DMS53 treated with DMSO at 0.1 percent for 48 hours (cell line): ENCODE measurements around the gene MFNG.

Experiments used
- DNase-seq: peaks from one replicate; lab custom pipeline; 2025; ENCODE audit not compliant: unreplicated experiment; lab: John Stamatoyannopoulos, UW

The MFNG gene

GRCh38 chr22:37497062-37497599 is 10.9 kb upstream of the MFNG start:
- DNase-seq = no peak

DNA sequence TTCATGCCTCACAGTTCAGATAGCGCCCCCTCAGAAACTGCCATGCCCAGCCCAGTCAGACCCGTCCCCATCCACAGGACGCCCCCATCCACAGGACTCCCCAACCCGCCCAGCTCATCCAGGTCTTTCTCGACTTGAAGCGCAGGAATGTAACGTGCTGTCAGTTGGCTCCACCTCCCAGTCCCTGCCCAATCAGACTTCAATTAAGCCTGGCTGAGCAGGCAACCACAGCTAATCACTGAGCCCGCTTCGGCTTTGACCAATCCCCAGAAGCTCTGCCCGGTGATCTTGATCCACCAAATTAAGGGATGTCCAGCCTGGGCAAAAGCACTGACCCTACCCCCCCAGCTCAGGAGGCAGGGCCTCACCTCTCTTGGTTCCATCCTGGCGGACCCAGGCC is 10.5 kb upstream of the MFNG start:
- DNase-seq = no peak

DNA sequence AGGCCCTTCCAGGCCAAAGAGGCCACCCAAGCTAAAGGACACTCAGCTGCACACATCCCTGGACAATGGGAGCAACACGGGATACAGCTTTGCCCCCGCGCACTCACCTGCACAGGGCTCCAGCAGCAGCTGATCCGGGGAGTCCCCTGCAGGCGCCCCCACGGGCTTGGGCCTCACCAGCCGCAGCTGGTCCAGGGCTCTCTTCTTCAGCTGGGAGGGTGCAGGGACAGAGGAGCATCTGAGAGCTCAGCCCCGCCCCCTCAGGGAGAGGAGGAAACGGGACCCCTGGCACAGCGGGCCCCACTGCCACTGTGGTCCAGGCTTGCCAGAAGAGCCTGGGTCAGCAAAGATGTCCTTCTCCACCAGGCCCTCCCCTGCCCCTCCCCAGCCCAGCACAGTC is 7.8 kb upstream of the MFNG start:
- DNase-seq = no peak

DNA sequence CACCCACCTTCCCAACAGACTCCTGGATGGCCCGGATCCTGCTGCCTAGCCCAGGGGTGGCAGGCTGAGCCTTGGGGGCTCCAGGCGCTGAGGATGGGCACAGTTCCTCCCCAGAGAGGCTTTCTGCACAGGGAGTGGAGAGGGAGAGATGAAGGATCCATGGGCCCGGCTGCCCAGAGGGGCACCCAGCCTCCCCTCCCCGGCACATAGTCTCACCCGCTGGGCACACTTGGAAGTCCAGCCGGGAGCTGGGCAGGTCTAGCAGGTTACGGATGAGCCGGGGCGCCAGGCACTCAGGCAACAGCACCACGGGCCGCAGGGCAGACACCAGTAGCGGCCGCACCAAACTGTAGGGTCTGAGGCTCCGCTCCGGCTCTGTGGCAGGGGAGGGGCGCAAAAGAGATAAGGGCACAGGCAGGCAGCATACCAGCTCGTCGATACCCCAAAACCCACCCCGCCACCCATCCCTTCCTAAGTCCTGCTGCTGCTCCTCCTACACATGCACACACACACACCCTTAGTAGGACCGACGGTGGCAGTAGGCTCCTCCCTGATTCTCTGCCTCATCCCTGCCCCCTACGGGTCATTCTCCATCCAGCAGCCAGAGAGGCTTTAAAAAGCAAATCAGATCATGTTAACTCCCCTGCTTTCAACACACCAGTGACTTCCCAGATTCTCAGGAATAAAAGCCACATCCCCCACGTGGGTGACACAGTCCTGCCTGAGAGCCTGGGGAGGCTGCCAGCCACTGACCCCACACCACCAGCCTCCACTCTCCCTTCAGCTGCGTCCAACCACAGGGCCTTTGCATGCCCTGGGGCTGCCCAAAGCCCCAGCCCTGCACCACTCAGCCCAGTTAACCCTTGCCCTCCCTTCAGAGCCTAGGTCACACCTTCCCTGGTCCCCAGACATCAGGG is 6.5 kb upstream of the MFNG start:
- DNase-seq = no peak

GRCh38 chr22:37491559-37492427 is 5.6 kb upstream of the MFNG start:
- no peak for DNase-seq

- no peak for DNase-seq
Measured at GRCh38 chr22:37491106-37491505, 4.9 kb upstream of the MFNG start.

GRCh38 chr22:37489983-37490382 is 3.8 kb upstream of the MFNG start:
- no peak for DNase-seq

GRCh38 chr22:37488337-37489135 is 2.4 kb upstream of the MFNG start:
- no peak for DNase-seq

DNA sequence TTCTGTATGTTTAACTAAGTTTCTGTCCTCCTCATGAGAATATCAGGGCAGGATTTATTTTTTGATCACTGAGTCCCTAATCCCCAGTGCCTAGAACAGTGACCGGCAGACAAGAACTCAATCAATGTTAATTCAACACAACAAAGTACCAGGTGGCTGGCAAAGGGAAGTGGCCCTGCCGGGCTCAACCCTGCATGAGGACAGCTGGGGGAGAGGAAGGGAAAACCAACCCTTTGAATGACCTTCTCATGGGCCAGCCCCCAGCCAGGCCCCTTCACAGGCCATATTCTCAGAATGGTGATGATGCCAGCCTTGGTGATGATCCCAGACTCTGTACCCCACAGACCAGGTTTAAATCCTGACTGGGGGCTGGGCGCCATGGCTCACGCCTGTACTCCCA is 1.4 kb upstream of the MFNG start:
- DNase-seq = no peak

GRCh38 chr22:37487129-37487528 is 945 bp upstream of the MFNG start:
- no peak for DNase-seq

- no peak for DNase-seq
Measured at GRCh38 chr22:37485395-37486223, 575 bp downstream of the MFNG start.

DNA sequence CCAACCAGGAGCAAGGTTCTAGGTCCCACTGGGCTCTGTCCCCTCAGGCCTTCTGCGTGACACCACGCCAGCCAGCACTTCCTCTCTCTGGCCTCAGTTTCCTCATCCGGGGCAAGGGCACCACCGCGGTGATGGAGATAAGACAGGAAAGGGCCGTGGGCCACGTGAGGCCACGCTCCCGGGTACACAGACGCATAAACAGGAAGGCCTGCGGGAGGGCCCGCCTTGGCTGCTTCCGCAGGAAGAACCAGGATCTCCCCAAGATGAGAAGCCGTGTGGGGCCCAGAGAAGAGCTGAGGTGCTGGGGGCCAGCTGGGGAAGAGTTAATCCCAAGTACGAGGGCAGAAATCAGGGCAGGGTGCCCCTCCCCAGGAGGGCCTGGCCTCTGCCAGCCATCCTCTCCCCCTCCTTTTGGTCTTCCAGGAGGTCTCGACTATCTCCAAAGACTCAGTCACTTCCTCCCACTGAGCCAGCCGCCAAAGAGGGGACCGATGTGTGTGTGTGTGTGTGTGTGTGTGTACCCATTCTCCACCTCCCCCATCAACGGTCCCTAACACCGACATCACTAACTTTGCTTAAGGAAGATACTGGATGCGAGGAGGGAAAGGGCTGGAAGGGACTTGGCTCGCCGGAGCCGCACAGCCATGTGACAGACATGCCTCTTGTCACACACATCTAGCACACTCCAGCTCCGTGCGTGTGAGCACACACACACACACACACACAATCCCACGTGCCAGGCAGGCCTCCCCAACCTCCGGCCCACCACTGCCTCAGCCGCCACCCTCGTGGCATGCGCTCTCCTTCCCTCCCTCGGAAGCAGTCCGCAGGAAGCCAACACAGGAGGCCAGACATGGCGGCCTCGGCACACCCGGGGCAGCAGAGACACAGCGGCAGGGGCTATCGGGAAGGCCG is 1.4 kb downstream of the MFNG start:
- no peak for DNase-seq

DNA sequence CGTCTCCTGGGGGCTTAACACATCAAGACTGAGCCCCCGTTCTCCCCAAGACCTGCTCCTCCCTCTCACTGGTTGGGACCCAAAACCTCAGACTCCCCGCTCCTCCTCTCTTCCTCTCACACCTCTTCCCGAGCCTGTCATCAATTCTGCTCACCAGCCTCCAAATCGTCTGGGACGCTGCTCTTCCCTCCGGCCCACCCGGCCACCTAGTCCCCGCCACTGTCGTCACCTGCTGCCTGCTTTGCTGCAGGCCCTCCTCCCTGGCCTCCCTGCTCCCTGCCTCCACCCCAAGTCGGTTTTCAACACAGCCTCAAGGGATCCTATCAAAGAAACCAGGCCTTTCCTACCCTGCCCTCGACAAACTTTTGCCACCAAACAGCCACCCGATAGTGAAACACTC is 3.1 kb downstream of the MFNG start:
- no peak for DNase-seq

- DNase-seq = no peak
Measured at GRCh38 chr22:37482244-37482643, 3.9 kb downstream of the MFNG start.

DNA sequence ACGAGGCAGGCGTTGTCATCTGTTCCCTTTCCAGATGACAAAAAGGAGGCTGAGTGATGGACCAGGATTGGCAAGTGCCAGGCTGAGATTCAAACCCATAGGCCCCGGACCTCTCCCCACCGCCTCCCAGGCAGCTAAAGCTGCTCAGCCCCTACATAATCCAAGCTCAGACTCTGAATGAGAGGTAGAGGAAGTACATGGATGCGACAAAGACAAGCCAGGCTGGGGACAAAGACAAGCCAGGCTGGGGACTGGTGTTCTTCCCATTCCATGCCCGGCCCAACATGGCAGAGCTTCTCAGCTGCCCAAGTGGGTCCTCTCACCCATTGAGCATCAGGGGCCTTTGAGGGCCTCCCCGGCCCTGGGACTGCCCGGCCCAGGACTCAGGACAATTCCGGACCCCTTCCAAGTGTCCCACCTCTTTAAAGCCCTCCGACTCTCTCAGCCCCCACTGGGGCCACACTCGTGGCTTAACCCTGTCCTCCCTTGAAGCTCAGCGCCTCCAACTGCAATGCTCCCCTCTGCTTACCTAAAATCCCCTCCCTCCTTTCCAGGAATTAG is 4.8 kb downstream of the MFNG start:
- no peak for DNase-seq

GRCh38 chr22:37480387-37481346 is 5.5 kb downstream of the MFNG start:
- DNase-seq = no peak

GRCh38 chr22:37479196-37479595 is 7.0 kb downstream of the MFNG start:
- DNase-seq = no peak
